Left lobe of liver (tissue), 2 donors: ENCODE results near the gene OXGR1. TPM values are rescaled to one million over a fixed set of nuclear protein-coding genes. Genes with fewer than 3 reads are reported as not detected.
"Not testable (repeated sequence)": the region's sequence is repeated elsewhere in the genome, so short reads cannot be mapped to it uniquely, and the experiment has no call there.

Experiments used
- ATAC-seq: fragments of 200-7000 bp; cut with Tn5 transposase; one replicate; pipeline ENCODE4 v1.9.1; 2020; ENCODE audit warnings: mild to moderate bottlenecking, moderate library complexity
- DNase-seq: peaks from one replicate; pipeline ENCODE4 v3.0.0-alpha.2; 2020; ENCODE audit warnings: low spot score
- total RNA-seq: library from RNA; stranded (reverse); gene quantifications from one replicate; pipeline ENCODE4 v1.2.1, GENCODE V29; 2021
- donor health status: DM: no; HTN: no; CAD: no; lungs with moderate emphysema.
- donor health status: DM: no; HTN: yes; CAD: no.

OXGR1 gene
- not detected for total RNA-seq

DNA sequence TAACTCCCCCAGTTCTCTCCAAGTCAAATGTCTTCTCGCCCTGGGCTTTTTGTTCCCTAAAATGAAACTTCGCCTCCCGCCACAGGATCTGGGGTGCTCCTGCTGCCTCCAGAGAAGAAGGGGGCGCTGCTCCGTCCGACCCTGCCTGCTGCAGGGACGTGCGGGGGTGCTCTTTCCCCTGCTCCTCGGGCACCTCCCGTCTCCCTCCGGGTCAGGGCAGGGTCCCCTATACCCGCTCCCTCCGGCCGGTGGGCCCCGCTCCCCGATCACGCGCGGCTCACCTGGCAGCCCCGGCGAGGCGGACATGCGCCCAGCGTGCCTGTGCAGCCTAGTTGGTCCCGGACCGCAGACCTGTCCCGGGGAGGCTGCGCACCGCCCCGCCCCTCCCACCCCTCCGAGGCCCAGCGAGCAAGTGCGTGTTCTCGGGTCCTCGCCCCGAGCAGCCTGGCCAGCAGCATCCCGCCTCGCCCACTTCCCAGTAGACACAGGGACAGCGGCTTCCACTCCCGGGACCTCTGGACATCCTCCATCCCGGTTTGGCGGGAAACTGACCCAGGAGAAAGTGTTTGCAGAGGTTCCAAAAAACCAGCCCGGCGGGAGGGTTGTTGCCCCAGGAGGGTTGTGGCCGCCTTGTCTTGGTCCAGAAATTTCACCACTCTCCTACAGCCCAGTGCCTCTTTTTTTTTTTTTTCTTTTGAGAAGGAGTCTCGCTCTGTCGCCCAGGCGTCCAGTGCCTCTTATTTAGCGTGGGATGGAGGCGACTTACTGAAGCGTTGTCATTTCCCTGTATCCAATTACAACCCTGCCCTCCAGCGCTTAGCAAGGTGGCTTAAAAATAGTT, at the start of gene OXGR1:
Gene OXGR1 (minus strand): TSS at position 460 of the 841 bp plus-strand sequence. CDS start 6,717 bp downstream, outside the sequence.
- ATAC-seq, result no peak
- no peak for DNase-seq

DNA sequence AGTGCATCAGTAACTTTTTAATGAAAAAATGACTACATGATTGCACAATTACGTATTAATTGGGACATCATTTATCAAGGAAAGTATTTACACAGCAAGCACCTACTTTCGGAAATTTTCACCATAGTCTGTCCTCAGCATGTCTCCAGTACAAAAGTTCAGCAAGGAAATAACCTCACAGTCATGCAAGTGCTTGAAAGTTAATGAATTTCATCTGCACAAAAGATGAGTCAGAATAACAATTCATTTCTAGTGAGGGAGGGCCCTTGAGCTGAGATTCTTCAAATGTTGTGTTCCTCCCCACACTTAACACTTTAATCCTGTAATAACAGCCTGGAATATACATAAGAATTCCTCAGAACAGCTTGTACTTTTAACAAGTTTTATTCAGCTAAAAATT, 49.0 kb upstream of the OXGR1 start:
- ATAC-seq, result no peak
- no peak for DNase-seq

DNA sequence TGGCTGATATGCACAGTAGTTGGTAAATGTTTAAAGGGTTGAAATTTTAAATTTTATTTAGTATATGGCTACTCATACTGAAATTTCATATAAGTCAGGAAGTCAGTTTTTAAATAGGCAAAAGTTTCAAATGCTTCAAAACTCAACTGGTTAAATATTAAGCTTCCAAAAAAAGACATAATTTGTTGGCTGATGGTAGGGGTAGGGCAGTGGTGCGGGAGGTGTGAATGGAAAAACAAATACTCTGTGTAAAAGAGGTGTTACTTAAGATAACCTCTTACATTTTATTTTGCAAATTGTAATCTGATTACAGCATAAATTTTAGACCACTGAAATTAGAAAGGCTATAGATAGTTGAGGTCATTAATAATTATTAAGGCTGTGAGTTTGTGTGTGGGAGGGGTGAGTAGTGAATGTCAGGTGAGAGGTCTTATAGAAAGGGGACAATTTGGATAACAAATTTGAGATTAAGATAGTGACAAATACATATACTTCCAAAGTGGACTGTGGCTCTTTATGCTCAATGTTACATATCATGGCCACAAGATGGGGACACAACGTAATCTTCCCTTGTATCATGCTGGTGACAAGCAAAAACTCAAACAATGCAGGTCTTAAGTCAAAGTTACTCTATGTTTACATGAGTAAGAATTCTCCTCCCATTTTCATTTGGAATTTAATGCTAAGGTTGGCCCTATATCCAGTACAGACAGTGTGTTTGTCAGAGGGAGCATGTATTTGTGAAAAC, 36.6 kb upstream of the OXGR1 start:
- ATAC-seq (peak; percentile 44), DNase-seq (no peak)

DNA sequence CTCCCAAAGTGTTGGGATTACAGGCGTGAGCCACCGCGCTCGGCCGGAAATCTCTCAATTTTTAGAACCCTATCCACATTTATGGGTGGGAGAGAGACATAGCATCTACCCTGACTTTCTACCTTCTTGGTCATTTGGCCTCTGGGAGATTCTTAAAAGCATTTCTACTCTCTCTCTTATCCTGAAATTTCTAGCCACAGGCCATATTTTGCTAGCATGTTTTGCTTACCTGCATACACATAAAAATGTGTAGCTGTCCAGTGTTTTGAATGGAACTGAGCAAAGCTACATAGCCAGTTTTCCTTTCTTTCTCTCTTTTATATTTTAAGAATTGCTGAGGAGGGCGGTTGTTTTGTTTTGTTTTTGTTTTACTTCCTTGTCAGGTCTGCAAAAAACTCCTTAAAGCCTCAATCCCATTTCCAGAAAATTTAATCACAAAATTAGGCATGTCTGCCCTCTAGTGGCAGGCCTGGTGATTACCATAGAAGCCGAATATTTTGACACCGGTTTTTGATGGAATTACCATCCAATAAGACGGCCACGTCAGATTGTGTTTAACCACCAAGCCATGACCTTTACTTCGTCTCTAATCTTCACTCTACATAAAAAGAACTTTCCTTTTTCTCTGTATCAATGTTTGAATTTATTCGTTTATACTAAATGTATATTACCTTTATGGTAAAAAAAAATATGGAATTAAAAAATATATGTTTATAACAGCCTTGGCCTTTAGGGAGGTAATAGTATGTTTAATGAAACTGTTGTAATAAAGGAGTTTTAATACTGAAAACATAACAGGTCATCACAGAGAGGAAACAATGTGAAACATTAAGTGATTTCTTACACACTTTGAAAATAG, 34.4 kb upstream of the OXGR1 start:
- DNase-seq (no peak), ATAC-seq (peak; percentile 88)

DNA sequence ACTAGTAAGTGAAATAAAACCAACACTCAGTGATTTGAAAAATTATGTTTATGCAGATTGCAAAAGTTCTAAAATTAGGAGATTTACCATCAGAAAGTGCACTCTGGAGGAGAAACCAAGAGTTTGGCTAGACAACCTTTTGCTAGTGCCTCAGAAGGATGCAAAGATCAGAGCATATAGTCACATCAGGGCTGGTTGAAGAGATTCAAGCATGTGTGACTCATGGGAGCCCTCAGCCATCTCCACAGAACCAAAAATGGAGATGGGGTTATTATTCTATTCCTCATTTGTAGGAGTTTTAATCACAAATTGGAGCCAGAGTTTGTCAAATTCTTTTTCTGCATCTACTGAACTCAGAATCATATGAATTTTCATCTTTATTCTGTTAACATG, 32.9 kb upstream of the OXGR1 start:
- ATAC-seq, result no peak
- no peak for DNase-seq

DNA sequence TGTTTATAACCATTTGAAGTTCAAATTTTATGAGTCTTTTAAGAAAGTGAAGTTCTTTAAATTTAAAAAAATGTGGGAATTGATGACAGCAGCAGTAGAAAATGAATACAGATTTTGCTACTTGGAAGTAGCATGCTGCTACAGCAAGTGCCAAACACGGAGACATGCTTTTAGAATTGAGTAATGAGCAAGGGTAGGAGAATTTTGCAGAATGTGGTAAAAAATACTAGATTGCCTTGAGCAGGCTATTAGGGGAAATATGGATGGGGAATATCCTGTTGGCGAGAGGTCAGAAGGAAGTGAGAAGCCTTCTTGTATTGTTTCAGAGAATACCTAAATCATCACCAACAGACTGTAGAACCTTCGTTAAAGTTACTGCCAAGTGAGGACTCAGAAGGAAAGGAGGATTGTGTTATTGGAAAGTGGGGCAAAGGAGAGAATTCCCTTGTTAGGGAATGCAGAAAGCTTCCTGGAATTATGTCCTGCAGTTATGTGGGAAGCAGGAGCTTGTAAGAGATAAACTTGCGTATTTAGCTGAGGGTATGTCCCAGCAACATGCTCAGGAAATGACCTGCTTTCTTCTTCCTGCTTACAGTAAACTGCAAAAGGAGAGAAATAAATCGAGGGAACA, 32.4 kb upstream of the OXGR1 start:
- no peak for DNase-seq
- no peak for ATAC-seq

DNA sequence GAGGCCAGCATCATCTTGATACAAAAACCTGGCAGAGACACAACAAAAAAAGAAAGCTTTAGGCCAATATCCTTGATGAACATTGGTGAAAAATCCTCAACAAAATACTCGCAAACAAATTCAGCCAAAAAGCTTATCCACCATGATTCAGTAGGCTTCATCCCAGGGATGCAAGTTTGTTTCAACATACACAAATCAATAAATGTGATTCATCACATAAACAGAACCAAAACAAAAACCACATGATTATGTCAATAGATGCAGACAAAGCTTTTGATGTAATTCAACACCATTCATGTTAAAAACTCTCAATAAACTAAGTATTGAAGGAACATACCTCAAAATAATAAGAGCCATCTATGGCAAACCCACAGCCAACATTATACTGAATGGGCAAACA, 29.5 kb upstream of the OXGR1 start:
- DNase-seq, ATAC-seq: not testable (repeated sequence)

DNA sequence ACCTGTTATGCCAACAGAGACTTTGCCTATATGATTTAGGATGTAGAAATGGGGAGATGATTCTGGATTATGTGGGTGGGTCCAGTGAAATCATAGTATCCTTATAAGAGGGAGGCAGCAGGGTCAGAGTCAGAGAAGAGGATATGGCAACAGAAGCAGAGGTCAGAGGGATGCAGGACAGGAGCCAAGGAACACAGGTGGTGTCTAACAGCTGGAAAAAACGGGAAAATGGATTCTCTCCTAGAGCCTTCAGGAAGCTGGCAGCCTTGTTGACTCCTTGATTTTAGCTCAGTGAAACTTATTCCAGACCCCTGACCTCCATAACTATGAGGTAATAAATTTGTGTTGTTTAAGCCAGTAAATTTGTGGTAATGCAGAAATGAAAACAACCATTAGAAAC, 28.8 kb upstream of the OXGR1 start:
- ATAC-seq (no peak), DNase-seq (no peak)

DNA sequence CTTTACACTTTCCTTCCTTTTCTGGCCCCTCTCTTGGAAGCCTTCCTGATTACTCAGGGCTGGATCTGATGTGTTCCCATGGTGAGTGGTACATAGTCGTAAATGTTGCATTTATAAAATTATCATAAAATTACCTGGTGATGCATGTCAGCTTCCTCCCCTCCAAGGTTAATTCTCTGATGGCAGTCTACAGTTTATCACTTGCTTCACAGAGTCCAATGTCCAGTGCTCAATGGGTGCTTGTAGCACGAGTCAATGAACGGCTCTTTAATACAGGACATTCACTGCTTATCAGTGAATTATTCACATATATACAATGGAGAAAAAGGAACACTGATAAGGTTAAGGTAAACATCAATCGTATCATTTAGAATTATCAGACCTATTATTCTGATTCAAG, 27.0 kb upstream of the OXGR1 start:
- DNase-seq (no peak), ATAC-seq (no peak)

DNA sequence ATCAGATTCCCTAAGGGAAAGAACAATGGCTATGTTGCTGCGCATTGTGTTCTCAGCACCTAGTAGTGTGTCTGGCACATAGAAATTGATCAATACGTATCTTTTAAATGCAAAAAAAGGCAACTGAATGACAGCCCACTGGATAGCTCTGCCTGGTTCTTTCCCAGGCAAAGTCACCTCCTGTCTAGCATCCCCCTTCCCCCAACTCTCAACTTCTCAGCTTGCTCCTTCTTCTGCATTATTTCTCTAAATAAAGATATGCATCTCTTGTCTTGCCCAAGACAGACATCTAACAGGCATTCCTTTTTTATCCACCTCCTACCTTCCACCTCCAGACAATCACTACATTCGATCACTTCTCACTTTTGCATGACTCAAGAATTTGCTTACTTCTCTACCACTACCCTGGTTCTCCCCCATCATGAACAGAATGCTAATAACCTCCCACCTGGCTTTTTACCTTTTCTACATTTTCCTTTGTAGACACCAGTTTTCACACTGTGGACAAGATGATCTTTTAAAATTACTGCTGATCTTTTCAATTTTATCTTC, 26.5 kb upstream of the OXGR1 start:
- DNase-seq (no peak), ATAC-seq (no peak)

DNA sequence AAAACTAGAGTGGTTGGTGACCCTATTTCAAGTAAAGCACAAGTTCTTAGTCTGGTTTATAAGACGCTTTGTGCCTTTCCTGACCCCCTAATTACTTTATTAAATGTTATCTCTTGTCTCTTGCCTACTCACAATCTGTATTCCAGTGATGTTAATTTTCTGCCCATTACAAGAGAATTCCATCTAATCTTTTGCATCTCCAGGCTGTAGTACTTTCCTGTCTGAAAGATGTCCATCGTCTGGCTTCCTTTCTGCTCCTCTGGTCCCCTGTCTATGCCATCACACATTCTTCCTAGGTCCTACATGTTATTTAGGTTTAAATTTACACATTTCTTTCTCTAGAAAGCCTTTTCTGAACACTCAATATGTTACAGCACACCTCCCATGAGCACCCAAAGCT, 25.9 kb upstream of the OXGR1 start:
- no peak for DNase-seq
- ATAC-seq, result no peak

DNA sequence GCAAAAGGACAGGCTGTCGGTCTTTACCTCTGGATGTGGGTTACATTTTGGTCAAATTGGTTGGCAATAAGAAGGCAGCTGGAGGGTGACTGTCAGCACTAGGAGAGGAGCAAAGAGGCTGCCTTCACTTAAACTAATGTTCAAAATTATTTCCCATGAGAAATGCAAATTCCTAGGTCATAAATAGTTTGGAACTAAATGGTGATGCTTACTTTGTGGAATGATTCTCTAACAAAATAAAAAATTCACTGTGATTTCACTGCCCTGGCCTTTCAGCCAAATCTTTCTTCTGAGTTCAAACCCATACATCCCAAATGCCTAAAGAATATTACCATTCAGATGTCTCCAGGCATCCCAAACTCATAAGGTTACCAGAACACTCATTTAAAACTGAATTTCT, 25.0 kb upstream of the OXGR1 start:
- DNase-seq, result no peak
- no peak for ATAC-seq

DNA sequence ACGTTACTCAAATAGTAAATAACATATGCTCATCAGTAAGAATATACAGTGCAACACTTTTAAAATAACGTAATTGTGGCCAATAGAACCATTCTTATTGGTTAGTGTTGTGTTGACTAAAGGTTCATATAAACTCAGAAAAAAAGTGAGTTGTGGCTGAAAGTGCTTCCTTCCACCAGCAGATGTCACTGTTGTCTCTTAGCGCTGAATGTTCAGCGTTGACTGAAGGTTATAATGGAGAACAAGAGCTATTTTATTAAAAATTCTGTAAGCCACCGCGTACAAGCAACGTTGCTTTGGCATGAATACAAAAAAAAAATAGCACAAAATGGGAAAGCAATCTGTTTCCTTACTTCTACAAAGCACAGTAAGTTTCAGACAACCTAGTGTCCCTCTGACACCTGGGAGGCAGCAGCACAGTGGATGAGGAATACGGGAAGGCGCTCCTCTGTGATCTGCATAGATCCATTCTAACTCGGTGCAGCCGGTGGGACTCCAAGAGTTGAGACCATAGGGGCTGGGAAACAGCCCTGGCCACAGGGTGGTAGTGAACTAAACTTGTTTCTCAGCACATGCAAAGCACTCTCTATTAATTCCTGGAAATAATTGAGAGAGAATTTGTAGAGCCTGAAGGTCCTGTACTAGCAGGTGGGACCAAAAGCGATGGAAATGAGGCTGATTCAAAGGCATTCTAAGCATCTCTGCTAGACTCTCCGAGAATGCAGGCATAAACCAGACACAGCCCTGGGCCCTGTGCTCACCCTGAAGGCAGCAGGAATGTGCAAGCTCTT, 23.9 kb upstream of the OXGR1 start:
- peak; percentile 97 for ATAC-seq
- no peak for DNase-seq

DNA sequence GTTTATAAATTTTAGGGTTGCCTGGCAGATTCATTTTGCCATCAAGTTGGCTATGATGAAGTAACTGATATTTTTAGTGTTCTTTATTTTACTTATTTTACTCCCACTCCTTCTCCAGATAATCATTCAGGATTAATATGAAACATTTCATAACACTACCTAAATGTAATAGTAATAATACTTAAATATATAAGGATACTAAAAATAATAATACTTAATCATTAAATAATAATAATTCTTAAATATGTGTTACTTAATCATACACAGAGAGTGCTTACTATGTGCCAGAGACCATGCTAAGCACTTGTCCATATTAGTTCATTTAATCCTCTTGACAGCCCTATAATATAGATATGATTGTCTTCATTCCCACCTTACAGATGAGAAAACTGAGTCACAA, 23.0 kb upstream of the OXGR1 start:
- ATAC-seq, result no peak

DNA sequence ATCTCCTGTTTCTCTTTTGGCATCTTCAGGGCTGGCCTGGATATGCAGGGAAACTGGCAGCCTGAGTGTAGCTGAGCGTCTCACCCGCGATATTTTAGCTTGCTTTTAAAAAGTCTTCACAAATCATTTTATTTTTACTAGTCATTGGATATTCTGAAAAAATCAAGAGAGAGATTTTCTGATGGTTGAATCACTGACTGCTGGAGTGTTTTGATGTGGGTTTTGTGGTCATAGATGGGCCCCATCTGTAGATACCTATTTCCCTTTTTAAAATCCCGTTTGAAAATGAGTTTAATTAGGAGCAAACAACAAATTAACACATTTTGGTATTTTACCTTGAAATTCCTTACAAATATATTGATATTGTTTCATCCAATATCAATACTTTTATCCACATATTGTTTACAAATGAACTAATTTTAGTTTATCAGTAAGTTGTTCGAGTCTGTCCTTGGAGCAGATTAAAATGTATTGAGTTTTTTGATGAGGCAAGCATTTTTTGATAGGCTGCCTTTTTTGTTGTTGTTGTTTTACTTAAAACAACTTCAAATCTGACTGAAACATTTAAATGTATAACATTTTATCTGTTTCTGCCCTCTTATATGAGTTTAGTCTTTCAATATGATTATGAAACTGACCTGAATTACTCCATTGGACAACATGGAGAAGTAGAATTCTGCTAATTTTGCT, 21.5 kb upstream of the OXGR1 start:
- DNase-seq (no peak), ATAC-seq (no peak)

More for the DNA sequence above, 23.0 kb upstream of the OXGR1 start:
- no peak for DNase-seq

DNA sequence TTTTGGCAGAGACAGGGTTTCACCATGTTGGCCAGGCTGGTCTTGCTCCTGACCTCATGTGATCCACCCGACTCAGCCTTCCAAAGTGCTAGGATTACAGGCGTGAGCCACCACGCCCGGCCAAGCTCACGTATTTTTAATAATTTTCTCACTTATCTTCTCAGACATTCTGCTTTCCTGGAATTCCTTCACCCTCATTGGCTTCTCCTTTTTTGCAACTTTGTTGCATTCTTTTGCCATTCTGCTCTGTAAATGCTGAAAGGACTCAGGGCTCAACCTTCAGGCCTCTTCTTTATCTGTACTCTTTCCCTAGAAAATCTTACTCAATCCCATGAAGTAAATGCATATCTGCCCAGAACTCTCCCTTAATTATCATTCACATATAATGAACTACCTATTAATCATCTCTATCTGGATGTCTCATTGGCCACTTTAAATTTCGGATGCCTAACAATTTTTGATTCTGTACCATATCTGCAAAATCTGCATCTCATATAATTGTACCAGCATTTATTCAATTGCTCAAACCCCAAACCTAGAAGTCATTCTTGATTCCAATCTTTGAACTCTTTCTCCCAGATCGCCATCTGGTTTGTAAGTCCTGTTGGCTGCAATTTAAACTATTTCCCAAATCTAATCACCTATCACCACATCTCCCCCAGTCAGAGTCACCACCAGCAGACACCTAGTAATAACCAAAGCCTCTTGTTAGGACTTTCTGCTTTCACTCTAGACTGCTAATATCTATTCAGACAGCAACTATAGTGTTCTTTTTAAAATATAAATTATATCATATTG, 18.2 kb upstream of the OXGR1 start:
- ATAC-seq, result no peak
- no peak for DNase-seq

DNA sequence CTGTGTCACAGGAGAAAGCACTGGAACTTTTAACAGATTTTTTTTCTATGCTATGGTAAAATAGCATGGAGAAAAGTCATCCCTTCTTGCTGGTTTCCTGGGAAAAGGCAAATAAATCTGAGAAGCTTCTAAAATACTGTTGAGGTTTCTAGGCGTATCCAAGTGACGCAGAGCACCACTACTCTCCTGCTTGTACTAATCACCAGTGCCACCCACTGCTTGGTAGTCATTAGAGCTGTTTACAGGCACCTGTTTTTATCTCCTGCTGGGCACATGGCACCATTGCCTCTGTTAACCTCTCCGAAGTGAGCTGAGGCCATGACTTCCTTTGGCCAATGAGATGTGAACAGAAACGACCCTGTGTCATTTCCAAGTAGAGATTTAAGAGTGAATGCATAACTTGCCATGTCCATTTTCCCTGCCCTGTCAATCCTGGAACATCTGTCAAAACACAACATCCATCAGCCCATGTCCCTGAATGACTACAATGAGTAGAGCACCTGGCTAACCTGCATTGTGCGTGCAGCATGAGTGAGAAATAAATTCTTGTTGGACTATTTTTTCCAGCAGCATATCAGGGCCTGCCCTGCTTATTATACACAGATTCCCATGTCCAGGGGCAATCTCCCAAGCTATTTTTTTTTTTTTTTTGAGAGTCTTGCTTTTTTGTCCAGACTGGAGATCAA, 17.3 kb upstream of the OXGR1 start:
- ATAC-seq, result no peak
- no peak for DNase-seq

DNA sequence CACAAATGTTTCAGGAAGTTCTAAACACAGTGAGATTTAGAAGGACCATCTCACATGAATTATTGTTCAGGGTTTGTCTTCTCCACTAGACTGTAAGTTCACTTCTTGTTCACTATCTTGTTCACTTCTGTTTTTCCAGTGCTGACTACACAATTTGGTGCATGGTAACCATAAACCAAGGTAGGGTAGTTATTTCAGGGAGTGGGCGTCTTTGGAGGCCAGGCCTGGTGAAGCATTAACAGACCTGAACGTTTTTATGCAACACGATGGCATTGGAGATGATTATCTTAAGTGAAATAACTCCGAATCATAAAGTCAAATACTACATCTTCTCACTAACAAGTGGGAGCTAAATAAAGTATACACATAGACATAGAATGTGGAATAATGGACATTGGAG, 14.4 kb upstream of the OXGR1 start:
- ATAC-seq (no peak), DNase-seq (no peak)
